Measurements from ENCODE around the gene THTPA.

DNA sequence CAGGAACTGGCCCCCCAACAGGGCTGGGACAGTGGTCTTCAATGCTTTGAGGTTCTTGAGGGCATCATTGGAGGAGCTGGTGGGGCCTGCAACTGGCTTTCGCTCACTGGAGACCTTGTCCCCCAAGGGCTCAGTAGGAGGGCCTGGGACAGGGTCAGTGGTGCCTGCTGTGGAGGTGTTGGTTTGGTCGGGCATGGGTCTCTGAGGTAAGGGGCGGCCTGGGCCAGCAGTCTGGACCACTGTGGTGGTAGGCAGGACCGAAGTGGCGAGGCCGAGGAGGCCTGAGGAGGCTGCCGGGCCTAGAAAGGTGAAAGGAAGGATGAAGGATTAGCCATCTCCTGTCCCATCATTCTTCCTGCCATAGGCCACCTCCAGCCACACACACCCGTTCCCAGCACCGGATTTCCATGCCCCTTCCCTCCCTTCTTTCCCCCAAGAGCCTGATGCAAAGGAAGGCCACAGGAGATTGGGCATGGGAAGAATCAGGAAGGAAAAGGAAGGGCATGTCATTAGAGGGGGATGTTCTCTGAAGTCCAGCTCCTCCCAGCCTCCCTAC, 33.4 kb upstream of the THTPA start:
- TF ChIP-seq POLR2A (IDR thresholded peaks at IDR 0.05; ENCODE audit: extremely low read depth, insufficient read length) = no peak
- TF ChIP-seq, protein P1, sequence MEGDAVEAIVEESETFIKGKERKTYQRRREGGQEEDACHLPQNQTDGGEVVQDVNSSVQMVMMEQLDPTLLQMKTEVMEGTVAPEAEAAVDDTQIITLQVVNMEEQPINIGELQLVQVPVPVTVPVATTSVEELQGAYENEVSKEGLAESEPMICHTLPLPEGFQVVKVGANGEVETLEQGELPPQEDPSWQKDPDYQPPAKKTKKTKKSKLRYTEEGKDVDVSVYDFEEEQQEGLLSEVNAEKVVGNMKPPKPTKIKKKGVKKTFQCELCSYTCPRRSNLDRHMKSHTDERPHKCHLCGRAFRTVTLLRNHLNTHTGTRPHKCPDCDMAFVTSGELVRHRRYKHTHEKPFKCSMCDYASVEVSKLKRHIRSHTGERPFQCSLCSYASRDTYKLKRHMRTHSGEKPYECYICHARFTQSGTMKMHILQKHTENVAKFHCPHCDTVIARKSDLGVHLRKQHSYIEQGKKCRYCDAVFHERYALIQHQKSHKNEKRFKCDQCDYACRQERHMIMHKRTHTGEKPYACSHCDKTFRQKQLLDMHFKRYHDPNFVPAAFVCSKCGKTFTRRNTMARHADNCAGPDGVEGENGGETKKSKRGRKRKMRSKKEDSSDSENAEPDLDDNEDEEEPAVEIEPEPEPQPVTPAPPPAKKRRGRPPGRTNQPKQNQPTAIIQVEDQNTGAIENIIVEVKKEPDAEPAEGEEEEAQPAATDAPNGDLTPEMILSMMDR (IDR thresholded peaks at IDR 0.05; ENCODE audit: low read depth, low read length) = no peak
- TF ChIP-seq, protein P2, sequence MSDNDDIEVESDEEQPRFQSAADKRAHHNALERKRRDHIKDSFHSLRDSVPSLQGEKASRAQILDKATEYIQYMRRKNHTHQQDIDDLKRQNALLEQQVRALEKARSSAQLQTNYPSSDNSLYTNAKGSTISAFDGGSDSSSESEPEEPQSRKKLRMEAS (IDR thresholded peaks at IDR 0.05; ENCODE audit: low read depth, low read length) = no peak
- no peak for TF ChIP-seq MYC (IDR thresholded peaks at IDR 0.05; ENCODE audit: low read depth, low read length)

Measured in NB4 (cell line).